Endothelial cell of umbilical vein (primary cell): Measurements from ENCODE around the gene TMOD1. TPM values are rescaled to one million over a fixed set of nuclear protein-coding genes. Genes with fewer than 3 reads are reported as not detected.

ENCODE experiments used
- BruUV-seq: library from RNA; stranded (reverse); fragments of 400-500 nt; replicated peaks from 2 replicates; lab custom pipeline; 2021; lab: Mats Ljungman, UMichigan
- CTCF ChIA-PET: fragments of 300-600, 350-600 bp; sonication (Branson Sonifier 250); formaldehyde crosslinking; loops from one replicate; lab custom pipeline; 2021; ENCODE audit warnings: antibody characterized with exemption, inconsistent platforms; lab: Charles Lee
- POLR2A ChIA-PET: fragments of 300-600, 350-600 bp; sonication (Branson Sonifier 250); formaldehyde crosslinking; loops from one replicate; lab custom pipeline; 2021; ENCODE audit warnings: antibody characterized with exemption, inconsistent platforms; lab: Charles Lee
- DNase-seq: peaks from one replicate; pipeline ENCODE4 v3.0.0-alpha.2; 2011; ENCODE audit warnings: low read depth, low spot score
- FAIRE-seq: peaks from 2 replicates; lab custom pipeline; 2011; peaks lifted over from hg19 to GRCh38; lab: Jason Lieb, UNC
- H2AFZ ChIP-seq: 2 replicates; pipeline ENCODE4 v1.6.0; 2012; ENCODE audit warnings: low read depth, low read length, control low read depth, inconsistent platforms
- H3K27ac ChIP-seq: 2 replicates; pipeline ENCODE4 v1.5.1; 2011; ENCODE audit warnings: low read depth, mild to moderate bottlenecking, control low read depth, low read length, moderate library complexity; ENCODE audit not compliant: insufficient read depth
- H3K27me3 ChIP-seq, 2 experiments: 2 replicates each; pipeline versions ENCODE4 v1.6.0 to v1.6.1; 2011; ENCODE audit warnings: low read length in 2 of 2, mixed read lengths in 1 of 2; ENCODE audit not compliant: control insufficient read depth in 2 of 2, insufficient read depth in 2 of 2
- H3K36me3 ChIP-seq, 2 experiments: 2 replicates in 1 of 2; 3 replicates in 1 of 2; pipeline ENCODE4 v1.5.1; 2011; ENCODE audit warnings: low read length in 2 of 2, mild to moderate bottlenecking in 1 of 2, moderate library complexity in 1 of 2; ENCODE audit not compliant: control insufficient read depth in 2 of 2, insufficient read depth in 2 of 2; ENCODE audit errors: extremely low read depth in 1 of 2
- H3K4me1 ChIP-seq: 3 replicates; pipeline ENCODE4 v1.5.1; 2011; ENCODE audit warnings: mild to moderate bottlenecking, low read length; ENCODE audit not compliant: control insufficient read depth, insufficient read depth; ENCODE audit errors: extremely low read depth
- H3K4me2 ChIP-seq: 2 replicates; pipeline ENCODE4 v1.6.1; 2011; ENCODE audit warnings: low read length, control low read depth, mixed read lengths; ENCODE audit not compliant: insufficient read depth
- H3K4me3 ChIP-seq, 3 experiments: fragments of 200-600 bp in 1 of 3; sonication (generic), shearing (Covaris generic) in 1 of 3; replicated peaks in 1 of 3; 2 replicates each; pipeline ENCODE4 v1.5.1; 2011 to 2016; ENCODE audit warnings: control low read depth in 3 of 3, low read length in 3 of 3, mild to moderate bottlenecking in 2 of 3, inconsistent platforms in 1 of 3, low read depth in 1 of 3, moderate library complexity in 1 of 3; ENCODE audit not compliant: insufficient read depth in 1 of 3
- H3K79me2 ChIP-seq: 2 replicates; pipeline ENCODE4 v1.6.0; 2012; ENCODE audit warnings: low read length, inconsistent platforms; ENCODE audit not compliant: control insufficient read depth, insufficient read depth
- H3K9ac ChIP-seq: replicated peaks from 2 replicates; pipeline ENCODE3; 2011; ENCODE audit warnings: low read length, control low read depth; ENCODE audit not compliant: insufficient read depth; ENCODE audit errors: extremely low read depth
- H3K9me1 ChIP-seq: replicated peaks from 3 replicates; pipeline ENCODE4 v1.6.0; 2011; ENCODE audit warnings: mild to moderate bottlenecking, low read length; ENCODE audit not compliant: control insufficient read depth, insufficient read depth; ENCODE audit errors: extremely low read depth
- H3K9me3 ChIP-seq: replicated peaks from 2 replicates; pipeline ENCODE4 v1.5.1; 2012; ENCODE audit warnings: low read length, inconsistent platforms; ENCODE audit not compliant: control insufficient read depth, insufficient read depth
- H4K20me1 ChIP-seq: replicated peaks from 2 replicates; pipeline ENCODE3; 2011; ENCODE audit warnings: mild to moderate bottlenecking, low read length; ENCODE audit not compliant: control insufficient read depth, insufficient read depth; ENCODE audit errors: extremely low read depth
- EZH2 ChIP-seq: IDR thresholded peaks from 2 replicates; pipeline ENCODE4 v1.6.1; 2012; ENCODE audit warnings: borderline replicate concordance, low read depth, mild to moderate bottlenecking, moderate library complexity, low read length, inconsistent platforms; ENCODE audit not compliant: severe bottlenecking
- FOS ChIP-seq: IDR thresholded peaks from 2 replicates; pipeline ENCODE4 v1.6.1; 2011; ENCODE audit warnings: mild to moderate bottlenecking, low read length, moderate library complexity, borderline replicate concordance; ENCODE audit not compliant: insufficient read depth
- dilution Hi-C: fragments of 300-500 bp; cut with MboI; formaldehyde crosslinking; loops from one replicate; pipeline ENCODE4 v1.15.0; 2019; ENCODE audit warnings: low sequenced_read_pairs; ENCODE audit not compliant: extremely low pct_ligation_motif_present
- intact Hi-C: fragments of 100-400 bp; cut with micrococcal nuclease; formaldehyde crosslinking; loops from one replicate; pipeline ENCODE4 v1.10.0; 2022
- polyA plus RNA-seq, 4 experiments: library from polyadenylated mRNA; depleted of rRNA in 3 of 4; stranded (reverse) in 3 of 4; unstranded in 1 of 4; fragments of >200 nt; gene quantifications; 2 replicates each; pipeline versions ENCODE4 v1.2.1 to v1.2.3, GENCODE V29; 2011 to 2012; ENCODE audit warnings: missing spikeins in 1 of 4
- total RNA-seq: library from RNA; stranded (reverse); gene quantifications from 2 replicates; pipeline ENCODE4 v1.2.3, GENCODE V29; 2021
- TF ChIP-seq, protein P1 (sequence below): IDR thresholded peaks from 2 replicates; pipeline ENCODE4 v1.6.1; 2011; ENCODE audit not compliant: insufficient read depth, insufficient read length
- TF ChIP-seq, protein P2 (sequence below), 2 donors: IDR thresholded peaks; 1 replicate in 1 of 2; 2 replicates in 1 of 2; pipeline ENCODE4 v1.5.1; 2011; ENCODE audit warnings: low read length in 2 of 2, mild to moderate bottlenecking in 2 of 2, moderate library complexity in 2 of 2, control low read depth in 1 of 2, inconsistent platforms in 1 of 2, low read depth in 1 of 2; ENCODE audit not compliant: insufficient read depth in 1 of 2; ENCODE audit errors: extremely low read depth in 1 of 2

Gene TMOD1
- total and polyA plus RNA-seq, 2 donors (not counting 3 experiments of a cell fraction or from before 2014, with no cell fraction given) = 0.26 to 1.4 TPM

DNA sequence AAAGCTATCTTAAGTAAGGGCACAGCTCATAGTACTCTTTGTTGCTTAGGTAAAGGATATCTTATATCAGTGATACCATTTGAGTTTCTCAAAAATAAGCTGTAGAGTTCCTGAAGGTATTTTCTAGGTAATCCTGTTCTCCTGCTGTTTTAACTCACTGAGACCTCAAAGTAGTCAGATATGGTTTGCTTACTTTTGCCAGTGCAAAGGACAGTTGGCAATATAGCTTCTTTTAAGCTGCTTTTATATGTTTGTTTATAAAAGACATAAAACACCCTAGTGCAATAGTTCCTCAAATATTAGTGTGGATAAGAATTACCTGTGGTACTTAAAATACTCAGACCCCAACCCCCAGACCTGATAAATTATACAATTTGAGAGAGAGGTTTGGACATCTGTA is 144.3 kb downstream of the TMOD1 start:
- POLR2A ChIA-PET = interaction anchor here (1.2 kb wide), 1 partner anchor 12 kb away, joined by 6 read pairs; the partner anchor contains the start of genes NCBP1 and TSTD2
- BruUV-seq = no TSS peak
- no peak overlapping the region for H3K9ac ChIP-seq
- H3K27ac ChIP-seq = no peak overlapping the region
- H3K9me1 ChIP-seq = no peaks in the 10 kb centered on the region
- intact Hi-C loops (no loop called here), dilution Hi-C loops (no loop called here)
- FAIRE-seq = no peak
- H3K4me3 ChIP-seq = no peak overlapping the region
- peaks cover 2% of the 10 kb centered on the region for H4K20me1 ChIP-seq
- no peak for DNase-seq
- peaks cover 24% of the 10 kb centered on the region for H3K79me2 ChIP-seq
- no peaks in the 10 kb centered on the region for H3K27me3 ChIP-seq
- H3K9me3 ChIP-seq = no peaks in the 10 kb centered on the region
- H3K4me2 ChIP-seq = no peak overlapping the region
- peaks cover 15 to 43% of the 10 kb centered on the region in 2 experiments for H3K36me3 ChIP-seq
- no peaks in the 10 kb centered on the region for H3K4me1 ChIP-seq
- TF ChIP-seq EZH2 = no peak
- CTCF ChIA-PET = interaction anchor here (0.8 to 1.2 kb wide), 6 partner anchors 9 to 255 kb away, joined by 3 to 5 read pairs (median 3); partner anchors contain the start of genes NCBP1 and TSTD2
- no peak overlapping the region for H2AFZ ChIP-seq

DNA sequence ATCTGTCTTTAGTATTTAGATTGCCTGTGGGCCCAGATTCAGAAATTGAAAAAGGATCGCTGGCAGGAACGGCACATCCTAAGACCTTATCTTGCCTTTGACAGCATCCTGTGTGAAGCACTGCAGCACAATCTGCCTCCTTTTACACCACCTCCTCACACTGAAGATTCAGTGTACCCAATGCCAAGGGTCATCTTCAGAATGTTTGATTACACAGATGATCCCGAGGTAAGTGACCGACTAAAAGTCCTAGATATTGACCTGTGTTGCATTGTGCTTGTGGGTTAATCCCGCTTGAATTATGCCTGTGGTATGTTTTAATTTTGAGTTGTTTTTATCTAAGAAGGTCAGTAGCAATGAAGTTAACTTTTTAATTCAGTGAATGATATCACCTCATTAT is 146.5 kb downstream of the TMOD1 start:
- Histone ChIP-seq H3K9me1 (no peaks in the 10 kb centered on the region), H3K27me3 (no peaks in the 10 kb centered on the region), H3K4me3 (no peak overlapping the region), H3K4me1 (peaks cover 10% of the 10 kb centered on the region), H3K36me3 (peaks cover 15 to 42% of the 10 kb centered on the region in 2 experiments), H3K9me3 (no peaks in the 10 kb centered on the region), H3K79me2 (peaks cover 20% of the 10 kb centered on the region), H3K9ac (no peak overlapping the region), H3K27ac (no peak overlapping the region), H2AFZ (no peak overlapping the region), H4K20me1 (no peaks in the 10 kb centered on the region), H3K4me2 (no peak overlapping the region)
- BruUV-seq = no TSS peak
- intact Hi-C loops (no loop called here), dilution Hi-C loops (no loop called here)
- ChIA-PET POLR2A (interaction anchor here (1.1 kb wide), 1 partner anchor 9 kb away, joined by 3 read pairs; no protein-coding TSS in a partner anchor), CTCF (no interaction called here)
- TF ChIP-seq EZH2 (no peak), FOS (no peak)
- TF ChIP-seq, protein P1, sequence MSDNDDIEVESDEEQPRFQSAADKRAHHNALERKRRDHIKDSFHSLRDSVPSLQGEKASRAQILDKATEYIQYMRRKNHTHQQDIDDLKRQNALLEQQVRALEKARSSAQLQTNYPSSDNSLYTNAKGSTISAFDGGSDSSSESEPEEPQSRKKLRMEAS = no peak
- TF ChIP-seq, protein P2, sequence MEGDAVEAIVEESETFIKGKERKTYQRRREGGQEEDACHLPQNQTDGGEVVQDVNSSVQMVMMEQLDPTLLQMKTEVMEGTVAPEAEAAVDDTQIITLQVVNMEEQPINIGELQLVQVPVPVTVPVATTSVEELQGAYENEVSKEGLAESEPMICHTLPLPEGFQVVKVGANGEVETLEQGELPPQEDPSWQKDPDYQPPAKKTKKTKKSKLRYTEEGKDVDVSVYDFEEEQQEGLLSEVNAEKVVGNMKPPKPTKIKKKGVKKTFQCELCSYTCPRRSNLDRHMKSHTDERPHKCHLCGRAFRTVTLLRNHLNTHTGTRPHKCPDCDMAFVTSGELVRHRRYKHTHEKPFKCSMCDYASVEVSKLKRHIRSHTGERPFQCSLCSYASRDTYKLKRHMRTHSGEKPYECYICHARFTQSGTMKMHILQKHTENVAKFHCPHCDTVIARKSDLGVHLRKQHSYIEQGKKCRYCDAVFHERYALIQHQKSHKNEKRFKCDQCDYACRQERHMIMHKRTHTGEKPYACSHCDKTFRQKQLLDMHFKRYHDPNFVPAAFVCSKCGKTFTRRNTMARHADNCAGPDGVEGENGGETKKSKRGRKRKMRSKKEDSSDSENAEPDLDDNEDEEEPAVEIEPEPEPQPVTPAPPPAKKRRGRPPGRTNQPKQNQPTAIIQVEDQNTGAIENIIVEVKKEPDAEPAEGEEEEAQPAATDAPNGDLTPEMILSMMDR (IDR thresholded peaks at IDR 0.05; ENCODE audit: extremely low read depth in 1 of 2, insufficient read depth in 1 of 2, low read depth in 1 of 2, low read length in 2 of 2) = no peak
- no peak for FAIRE-seq
- no peak for DNase-seq

Other genes with a start within 250 kb of the TMOD1 start
- 2.5 and 4.5 TPM in 2 replicates for gene CCDC180, start 194.0 kb upstream of the TMOD1 start, total RNA-seq
- gene CCDC180, start 194.0 kb upstream of the TMOD1 start, polyA plus RNA-seq = 0.30 and 0.41 TPM in 2 replicates
- 11.2 and 11.5 TPM in 2 replicates for gene TDRD7, start 89.6 kb upstream of the TMOD1 start, total RNA-seq
- 3.7 and 4.9 TPM in 2 replicates for gene TDRD7, start 89.6 kb upstream of the TMOD1 start, polyA plus RNA-seq
- gene TSTD2, start 131.7 kb downstream of the TMOD1 start, total RNA-seq = 15.1 and 15.9 TPM in 2 replicates
- gene TSTD2, start 131.7 kb downstream of the TMOD1 start, polyA plus RNA-seq = 13.5 and 13.7 TPM in 2 replicates
- gene NCBP1, start 132.2 kb downstream of the TMOD1 start, total RNA-seq = 42.8 and 45.3 TPM in 2 replicates
- gene NCBP1, start 132.2 kb downstream of the TMOD1 start, polyA plus RNA-seq = 8.8 and 10.9 TPM in 2 replicates
- gene XPA, start 195.7 kb downstream of the TMOD1 start, total RNA-seq = 18.5 and 21.1 TPM in 2 replicates
- 2.2 and 3.6 TPM in 2 replicates for gene XPA, start 195.7 kb downstream of the TMOD1 start, polyA plus RNA-seq